ENCODE results near the gene MED16.

DNA sequence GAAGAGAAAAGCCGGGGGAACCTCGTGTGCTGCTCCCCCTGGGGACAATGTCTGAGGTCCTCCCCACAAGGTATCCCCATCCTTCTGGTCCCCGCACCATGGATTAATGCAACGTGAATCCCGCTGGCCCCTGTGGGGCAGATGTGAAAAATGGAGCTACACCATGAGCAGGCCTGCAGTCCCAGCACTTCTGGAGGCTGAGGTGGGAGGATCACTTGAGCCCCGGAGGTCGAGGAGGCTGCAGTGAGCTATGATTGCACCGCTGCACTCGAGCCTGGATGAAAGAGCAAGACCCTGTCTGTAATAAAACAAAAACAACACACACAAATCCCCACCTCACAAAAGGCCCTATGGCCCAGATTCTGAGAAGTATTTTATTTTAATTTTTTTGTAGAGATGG, 34.7 kb downstream of the MED16 start:
- TF ChIP-seq, protein P1, sequence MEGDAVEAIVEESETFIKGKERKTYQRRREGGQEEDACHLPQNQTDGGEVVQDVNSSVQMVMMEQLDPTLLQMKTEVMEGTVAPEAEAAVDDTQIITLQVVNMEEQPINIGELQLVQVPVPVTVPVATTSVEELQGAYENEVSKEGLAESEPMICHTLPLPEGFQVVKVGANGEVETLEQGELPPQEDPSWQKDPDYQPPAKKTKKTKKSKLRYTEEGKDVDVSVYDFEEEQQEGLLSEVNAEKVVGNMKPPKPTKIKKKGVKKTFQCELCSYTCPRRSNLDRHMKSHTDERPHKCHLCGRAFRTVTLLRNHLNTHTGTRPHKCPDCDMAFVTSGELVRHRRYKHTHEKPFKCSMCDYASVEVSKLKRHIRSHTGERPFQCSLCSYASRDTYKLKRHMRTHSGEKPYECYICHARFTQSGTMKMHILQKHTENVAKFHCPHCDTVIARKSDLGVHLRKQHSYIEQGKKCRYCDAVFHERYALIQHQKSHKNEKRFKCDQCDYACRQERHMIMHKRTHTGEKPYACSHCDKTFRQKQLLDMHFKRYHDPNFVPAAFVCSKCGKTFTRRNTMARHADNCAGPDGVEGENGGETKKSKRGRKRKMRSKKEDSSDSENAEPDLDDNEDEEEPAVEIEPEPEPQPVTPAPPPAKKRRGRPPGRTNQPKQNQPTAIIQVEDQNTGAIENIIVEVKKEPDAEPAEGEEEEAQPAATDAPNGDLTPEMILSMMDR (conservative IDR thresholded peaks at IDR 0.05; ENCODE audit: low read depth, low read length): no peak
- TF ChIP-seq EZH2phosphoT487 (IDR thresholded peaks at IDR 0.05; ENCODE audit: borderline replicate concordance, low read length): no peak
